HepG2 (cell line): Measurements from ENCODE around the gene ZFPL1. TPM values are rescaled to one million over a fixed set of nuclear protein-coding genes. Genes with fewer than 3 reads are reported as not detected.
A peak's percentile ranks its signal among the peaks of the same experiment; 100 is the strongest.

ENCODE experiments used
- ATAC-seq: fragments of 200-7000 bp; cut with Tn5 transposase; 3 replicates; pipeline ENCODE4 v1.9.1; 2020; ENCODE audit warnings: mild to moderate bottlenecking, moderate library complexity
- BruUV-seq: library from RNA; stranded (reverse); fragments of 400-500 nt; replicated peaks from 2 replicates; lab custom pipeline; 2021; lab: Mats Ljungman, UMichigan
- CTCF ChIA-PET: fragments of 300-600 bp; formaldehyde crosslinking; extraction: SDS; loops from one replicate; lab custom pipeline; 2021; ENCODE audit warnings: low total read pairs, inconsistent platforms, low intra/inter-chr PET ratio; lab: Yijun Ruan, JAX
- POLR2A ChIA-PET: fragments of 350-600 bp; sonication (Branson Sonifier 250); formaldehyde crosslinking; loops from one replicate; lab custom pipeline; 2020; ENCODE audit warnings: antibody characterized with exemption, inconsistent platforms; lab: Yijun Ruan, JAX
- DNase-seq: peaks from one replicate; pipeline ENCODE4 v3.0.0-alpha.2; 2015; ENCODE audit warnings: low spot score
- FAIRE-seq: peaks from 3 replicates; lab custom pipeline; 2011; peaks lifted over from hg19 to GRCh38; lab: Jason Lieb, UNC
- H2AFZ ChIP-seq: one replicate; pipeline ENCODE4 v1.6.1; 2011; ENCODE audit warnings: low read length, inconsistent platforms
- H3K27ac ChIP-seq: fragments of 300-600 bp; 3 replicates; pipeline ENCODE4 v1.8.0; 2011; ENCODE audit warnings: mixed run types, mild to moderate bottlenecking, mixed read lengths, low read length, inconsistent platforms; ENCODE audit not compliant: insufficient read depth; ENCODE audit errors: extremely low read length
- H3K27me3 ChIP-seq, 2 experiments: fragments of 200-600 bp in 1 of 2; 2 replicates in 1 of 2; 3 replicates in 1 of 2; pipeline versions ENCODE4 v1.6.0 to v1.8.0; 2011; ENCODE audit warnings: low read length in 2 of 2, mild to moderate bottlenecking in 2 of 2, moderate library complexity in 2 of 2, inconsistent platforms in 1 of 2; ENCODE audit not compliant: insufficient read depth in 2 of 2, control insufficient read depth in 1 of 2
- H3K36me3 ChIP-seq, 2 experiments: fragments of 200-600 bp in 1 of 2; replicated peaks in 1 of 2; 2 replicates in 1 of 2; 3 replicates in 1 of 2; pipeline versions ENCODE4 v1.5.1 to v1.8.0; 2011; ENCODE audit warnings: low read length in 2 of 2, inconsistent platforms in 1 of 2; ENCODE audit not compliant: insufficient read depth in 2 of 2, control insufficient read depth in 1 of 2
- H3K4me1 ChIP-seq: 2 replicates; pipeline ENCODE4 v1.5.1; 2012; ENCODE audit warnings: low read length, inconsistent platforms; ENCODE audit not compliant: insufficient read depth
- H3K4me2 ChIP-seq: 2 replicates; pipeline ENCODE4 v1.6.0; 2011; ENCODE audit warnings: low read depth, low read length, inconsistent platforms
- H3K4me3 ChIP-seq, 3 experiments: fragments of 200-600 bp in 1 of 3; sonication (generic), shearing (Covaris generic) in 1 of 3; replicated peaks in 1 of 3; 2 replicates each; pipeline ENCODE4 v1.5.1; 2011 to 2016; ENCODE audit warnings: low read length in 3 of 3, inconsistent platforms in 2 of 3, low read depth in 2 of 3, mild to moderate bottlenecking in 2 of 3, control low read depth in 1 of 3, mixed read lengths in 1 of 3; ENCODE audit not compliant: insufficient read depth in 1 of 3
- H3K79me2 ChIP-seq: one replicate; pipeline ENCODE4 v1.6.1; 2011; ENCODE audit warnings: low read length, inconsistent platforms; ENCODE audit not compliant: insufficient read depth
- H3K9ac ChIP-seq: 2 replicates; pipeline ENCODE4 v1.6.0; 2011; ENCODE audit warnings: mild to moderate bottlenecking, low read depth, low read length, inconsistent platforms; ENCODE audit not compliant: insufficient read depth
- H3K9me3 ChIP-seq: 2 replicates; pipeline ENCODE4 v1.5.1; 2012; ENCODE audit warnings: mild to moderate bottlenecking, low read length
- H4K20me1 ChIP-seq: 2 replicates; pipeline ENCODE4 v1.6.0; 2011; ENCODE audit warnings: inconsistent platforms, mild to moderate bottlenecking, low read length, moderate library complexity; ENCODE audit not compliant: insufficient read depth
- AGO2 ChIP-seq: fragments of 200-400 bp; formaldehyde crosslinking; optimal IDR thresholded peaks from 2 replicates; pipeline ENCODE3; 2017; ENCODE audit warnings: mild to moderate bottlenecking, low read depth, low read length, moderate library complexity
- CBX1 ChIP-seq: IDR thresholded peaks from one replicate; pipeline ENCODE4 v1.6.1; 2016; ENCODE audit warnings: antibody characterized with exemption, low read depth
- EHMT2 ChIP-seq: fragments of 200-600 bp; sonication (generic); IDR thresholded peaks from 2 replicates; pipeline ENCODE4 v1.7.0; 2017; ENCODE audit warnings: antibody characterized with exemption, low read depth, low read length, borderline replicate concordance
- ETV5 ChIP-seq: IDR thresholded peaks from 2 replicates; pipeline ENCODE4 v1.6.1; 2018; ENCODE audit warnings: missing biosample characterization, missing genetic modification reagents, inconsistent platforms, borderline replicate concordance
- HIC2 ChIP-seq: sonication (generic); formaldehyde crosslinking; IDR thresholded peaks from 2 replicates; pipeline ENCODE4 v1.9.0; 2022; ENCODE audit warnings: low read depth, missing genetic modification reagents
- KDM2A ChIP-seq: sonication (generic); formaldehyde crosslinking; IDR thresholded peaks from 2 replicates; pipeline ENCODE4 v1.4.0; 2020; ENCODE audit warnings: low read depth, missing genetic modification reagents, borderline replicate concordance
- MBD4 ChIP-seq: IDR thresholded peaks from 2 replicates; pipeline ENCODE4 v1.6.1; 2012; ENCODE audit warnings: low read length, inconsistent platforms, borderline replicate concordance
- NCOA5 ChIP-seq: sonication (generic); formaldehyde crosslinking; IDR thresholded peaks from 2 replicates; pipeline ENCODE4 v1.4.0; 2020; ENCODE audit warnings: missing genetic modification reagents
- NFRKB ChIP-seq: fragments of 450-650 bp; IDR thresholded peaks from 2 replicates; pipeline ENCODE4 v1.6.1; 2017
- NR2F1 ChIP-seq, 2 experiments: fragments of 450-650 bp in 1 of 2; formaldehyde crosslinking in 1 of 2; IDR thresholded peaks; 2 replicates each; pipeline versions ENCODE4 v1.5.0 to v1.6.1; 2016 to 2020; ENCODE audit warnings: mild to moderate bottlenecking in 1 of 2, missing compliant biosample characterization in 1 of 2, missing genetic modification reagents in 1 of 2, moderate library complexity in 1 of 2
- POLR2AphosphoS2 ChIP-seq: IDR thresholded peaks from 2 replicates; pipeline ENCODE4 v1.6.1; 2011; ENCODE audit warnings: low read depth, low read length, improper control_type of control experiment
- RFXANK ChIP-seq: IDR thresholded peaks from 2 replicates; pipeline ENCODE4 v1.6.1; 2016
- ZKSCAN1 ChIP-seq: fragments of 150-350 bp; IDR thresholded peaks from 2 replicates; pipeline ENCODE4 v1.6.1; 2014; ENCODE audit warnings: low read length
- ZNF234 ChIP-seq: sonication (generic); formaldehyde crosslinking; conservative IDR thresholded peaks from 2 replicates; pipeline ENCODE4 v1.5.1; 2020; ENCODE audit warnings: mild to moderate bottlenecking, missing genetic modification reagents
- ZNF557 ChIP-seq: sonication (generic); formaldehyde crosslinking; IDR thresholded peaks from 2 replicates; pipeline ENCODE4 v1.4.0; 2020; ENCODE audit warnings: missing genetic modification reagents
- ZNF709 ChIP-seq: sonication (generic); formaldehyde crosslinking; IDR thresholded peaks from 2 replicates; pipeline ENCODE4 v1.5.0; 2020; ENCODE audit warnings: mild to moderate bottlenecking, missing genetic modification reagents
- ZNF737 ChIP-seq: sonication (generic); formaldehyde crosslinking; IDR thresholded peaks from 2 replicates; pipeline ENCODE4 v1.5.0; 2020; ENCODE audit warnings: missing genetic modification reagents, mild to moderate bottlenecking, borderline replicate concordance
- ZNF746 ChIP-seq: sonication (generic); formaldehyde crosslinking; IDR thresholded peaks from 2 replicates; pipeline ENCODE4 v1.8.0; 2022; ENCODE audit warnings: mild to moderate bottlenecking, missing genetic modification reagents
- ZNF891 ChIP-seq: sonication (generic); formaldehyde crosslinking; IDR thresholded peaks from 2 replicates; pipeline ENCODE4 v1.5.0; 2020; ENCODE audit warnings: mild to moderate bottlenecking, missing genetic modification reagents
- WGBS: methylation state at CpG from one replicate; pipeline ENCODE4 v1.1.6; 2017; ENCODE audit warnings: low lambda C conversion rate; 5-methylcytosine and 5-hydroxymethylcytosine counted together
- in situ Hi-C: cut with HindIII; loops from 2 replicates; pipeline ENCODE4 v1.10.0; 2017; ENCODE audit warnings: low pct_unique_long_range_greater_than_20kb; ENCODE audit not compliant: extremely low pct_ligation_motif_present
- intact Hi-C: fragments of 100-400 bp; cut with micrococcal nuclease; formaldehyde crosslinking; loops from one replicate; pipeline ENCODE4 v1.10.0; 2022; ENCODE audit not compliant: unreplicated experiment
- polyA plus RNA-seq, 8 experiments: library from polyadenylated mRNA; depleted of rRNA in 3 of 8; stranded (reverse) in 7 of 8; unstranded in 1 of 8; fragments of >200 nt; fragmentation: Illumina TruSeq in 4 of 8; extraction: Trizol in 4 of 8; gene quantifications; 2 replicates each; pipeline versions ENCODE4 v1.2.1 to v1.2.3, GENCODE V29; 2011 to 2016; ENCODE audit warnings: low read depth in 4 of 8, missing spikeins in 1 of 8, mixed read lengths in 1 of 8; ENCODE audit not compliant: insufficient read depth in 1 of 8
- total RNA-seq, 5 experiments: library from RNA; depleted of rRNA; stranded (reverse); fragments of >200 nt; fragmentation: Illumina TruSeq; extraction: Trizol; gene quantifications; 2 replicates each; pipeline ENCODE4 v1.2.3, GENCODE V29; 2016; ENCODE audit warnings: low read depth in 1 of 5

The ZFPL1 gene
- total and polyA plus RNA-seq, 2 of the 13 experiments (the other 11 are each of a cell fraction or from before 2014, with no cell fraction given) = 32.2 to 56.0 TPM

- no peak for TF ChIP-seq EHMT2
These were observed 24.6 kb downstream of the ZFPL1 start (continued) for GRCh38 chr11:65108469-65109123.

GRCh38 chr11:65109231-65110198 lies 25.5 kb downstream of the ZFPL1 start:
- no peaks in the 10 kb centered on the region for H3K27me3 ChIP-seq
- peaks cover 7 to 25% of the 10 kb centered on the region in 2 experiments; a peak in 3 of 5 replicates for H3K36me3 ChIP-seq
- POLR2A ChIA-PET = interaction anchor here (0.8 to 5.0 kb wide), 11 partner anchors 10 to 331 kb away, joined by 3 to 86 read pairs (median 9); partner anchors contain the start of genes BATF2, CAPN1, DPF2 and FAU
- no peak for FAIRE-seq
- peaks cover 7% of the 10 kb centered on the region for H3K79me2 ChIP-seq
- ATAC-seq = no peak
- no peak overlapping the region for H3K4me2 ChIP-seq
- H3K27ac ChIP-seq = no peak overlapping the region
- TF ChIP-seq ZNF557 (no peak), HIC2 (CRISPR knock-in tag) (no peak), CBX1 (no peak), NFRKB (no peak), NR2F1 (CRISPR knock-in tag; IDR thresholded peaks at IDR 0.05) (no peak), AGO2 (peak; percentile 87), MBD4 (no peak), RFXANK (CRISPR knock-in tag) (no peak), KDM2A (0 out of 2 replicates have a peak, but pooled peaks have one; percentile 9), POLR2AphosphoS2 (0 out of 2 replicates have a peak, but pooled peaks have one; percentile 45), ZNF891 (CRISPR knock-in tag) (no peak), ZNF737 (CRISPR knock-in tag) (no peak), ZKSCAN1 (no peak), ETV5 (CRISPR knock-in tag) (0 out of 2 replicates have a peak, but pooled peaks have one; percentile 2), NCOA5 (CRISPR knock-in tag) (no peak), ZNF234 (CRISPR knock-in tag) (no peak), ZNF709 (CRISPR knock-in tag) (no peak), ZNF746 (CRISPR knock-in tag) (no peak)
- no peak overlapping the region for H3K9ac ChIP-seq
- 95% methylated on average over 26 of the region's 36 CpGs for WGBS
- no peaks in the 10 kb centered on the region for H3K9me3 ChIP-seq
- no peaks in the 10 kb centered on the region for H4K20me1 ChIP-seq
- H3K4me3 ChIP-seq = no peak overlapping the region
- BruUV-seq = no TSS peak
- no peak overlapping the region for H2AFZ ChIP-seq
- intact Hi-C loops (loop anchor here (2.0 kb wide), 1 partner anchor 13 kb away; the partner anchor contains the start of gene VPS51), in situ Hi-C loops (loop anchor here (5.0 kb wide), 1 partner anchor 73 kb away; the partner anchor contains the start of gene CAPN1)
- H3K4me1 ChIP-seq = peaks cover 24% of the 10 kb centered on the region
- no peak for DNase-seq
- CTCF ChIA-PET = interaction anchor here (1.4 to 1.5 kb wide), 2 partner anchors 71 to 144 kb away, joined by 4 to 9 read pairs; no protein-coding TSS in a partner anchor
